Kidney (tissue), 14 donors: ENCODE results near the gene CHD5. TPM values are rescaled to one million over a fixed set of nuclear protein-coding genes. Genes with fewer than 3 reads are reported as not detected.

Experiments used
- DNase-seq, 5 donors: peaks; one replicate each; pipeline ENCODE4 v3.0.0-alpha.2; 2013 to 2020
- FAIRE-seq: peaks from 2 replicates; lab custom pipeline; 2012; peaks lifted over from hg19 to GRCh38; lab: Jason Lieb, UNC
- H3K27ac ChIP-seq, 2 donors: one replicate each; pipeline ENCODE4 v1.7.0; 2013; ENCODE audit warnings: low read depth in 2 of 2, low read length in 2 of 2, inconsistent platforms in 1 of 2
- H3K27me3 ChIP-seq: one replicate; pipeline ENCODE4 v1.7.1; 2013; ENCODE audit warnings: low read length, inconsistent platforms; ENCODE audit not compliant: control insufficient read depth, insufficient read depth
- H3K36me3 ChIP-seq, 3 donors: one replicate each; pipeline versions ENCODE4 v1.7.0 to v1.7.1; 2013; ENCODE audit warnings: low read length in 3 of 3, control low read depth in 1 of 3, inconsistent platforms in 1 of 3; ENCODE audit not compliant: insufficient read depth in 3 of 3, control insufficient read depth in 2 of 3
- H3K4me1 ChIP-seq, 3 donors: one replicate each; pipeline versions ENCODE4 v1.7.0 to v1.7.1; 2013; ENCODE audit warnings: low read length in 3 of 3, inconsistent platforms in 1 of 3, low read depth in 1 of 3; ENCODE audit not compliant: control insufficient read depth in 2 of 3, insufficient read depth in 2 of 3
- H3K4me3 ChIP-seq, 3 donors: one replicate each; pipeline versions ENCODE4 v1.7.0 to v1.8.1; 2013; ENCODE audit warnings: low read length in 3 of 3, control low read depth in 1 of 3, inconsistent platforms in 1 of 3
- H3K9ac ChIP-seq, 3 donors: one replicate each; pipeline versions ENCODE4 v1.7.0 to v1.7.1; 2013; ENCODE audit warnings: low read length in 3 of 3, control low read depth in 1 of 3, inconsistent platforms in 1 of 3
- H3K9me3 ChIP-seq, 3 donors: one replicate each; pipeline versions ENCODE4 v1.7.0 to v1.7.1; 2013; ENCODE audit warnings: low read length in 3 of 3, control low read depth in 1 of 3, inconsistent platforms in 1 of 3; ENCODE audit not compliant: control insufficient read depth in 2 of 3, insufficient read depth in 1 of 3
- CTCF ChIP-seq: IDR thresholded peaks from 3 replicates; pipeline ENCODE4 v1.5.1; 2012; ENCODE audit warnings: mild to moderate bottlenecking, moderate library complexity, borderline replicate concordance; ENCODE audit not compliant: insufficient read depth; ENCODE audit errors: extremely low read depth
- intact Hi-C: fragments of 100-400 bp; cut with DNase I; formaldehyde crosslinking; loops from one replicate; pipeline ENCODE4 v1.11.1; 2022
- polyA plus RNA-seq: library from polyadenylated mRNA; stranded (reverse); fragments of 350-450 nt; fragmentation: Illumina TruSeq; extraction: RNeasy Lipid Tissue Mini Kit (QIAGEN cat#74804); gene quantifications from one replicate; pipeline ENCODE4 v1.2.3, GENCODE V29; 2014; ENCODE audit warnings: low read depth, low replicate concordance; ENCODE audit not compliant: insufficient read depth
- total RNA-seq: library from RNA; stranded (reverse); fragmentation: NEBNext Ultra II Directional; extraction: Animal tissue kit (Norgen Biotek cat#: 25700); gene quantifications from one replicate; pipeline ENCODE4 v1.2.1, GENCODE V29; 2021
- donor health status: control.
- donor health status: control.
- donor health status: control.
- donor health status: control.
- donor health status: control.
- donor health status: DM: yes; HTN: yes; CAD: no.
- donor health status: Normal renal cell carcinoma (clear cell type).

CHD5 gene
- total and polyA plus RNA-seq, 2 donors from 2014 or later = 0.54 to 0.85 TPM

GRCh38 chr1:6197746-6198427, 17.8 kb upstream of the CHD5 start:
- FAIRE-seq (no peak), DNase-seq (peak in 1 of 5 donors; percentile 1)
- no peak overlapping the region for H3K27ac ChIP-seq
- peaks cover 0 to 14% (median 10%) of the 10 kb centered on the region in 3 donors for H3K4me1 ChIP-seq
- peaks cover 2 to 21% (median 3%) of the 10 kb centered on the region in 3 donors for H3K36me3 ChIP-seq
- no peaks in the 10 kb centered on the region for H3K9me3 ChIP-seq
- intact Hi-C loops = no loop called here
- peak overlapping the region; percentile 90 to 95 (median 91) for H3K4me3 ChIP-seq
- H3K27me3 ChIP-seq = no peaks in the 10 kb centered on the region
- TF ChIP-seq CTCF = no peak
- peak overlapping the region; percentile 12 to 92 (median 74) for H3K9ac ChIP-seq

GRCh38 chr1:6191968-6192367, 11.8 kb upstream of the CHD5 start:
- TF ChIP-seq CTCF = no peak
- FAIRE-seq = no peak
- DNase-seq = peak in 1 of 5 donors; percentile 24
- Histone ChIP-seq H3K4me3 (no peak overlapping the region), H3K36me3 (peaks cover 2 to 45% (median 9%) of the 10 kb centered on the region in 3 donors), H3K9me3 (no peaks in the 10 kb centered on the region), H3K4me1 (no peaks in the 10 kb centered on the region), H3K27ac (no peak overlapping the region), H3K9ac (no peak overlapping the region), H3K27me3 (no peaks in the 10 kb centered on the region)
- intact Hi-C loops = no loop called here

GRCh38 chr1:6188466-6188865, 8.3 kb upstream of the CHD5 start:
- Histone ChIP-seq H3K4me1 (no peaks in the 10 kb centered on the region), H3K4me3 (no peak overlapping the region), H3K27me3 (no peaks in the 10 kb centered on the region), H3K9me3 (no peaks in the 10 kb centered on the region), H3K9ac (no peak overlapping the region), H3K36me3 (peaks cover 0 to 33% (median 9%) of the 10 kb centered on the region in 3 donors), H3K27ac (no peak overlapping the region)
- no peak for DNase-seq
- intact Hi-C loops = no loop called here
- TF ChIP-seq CTCF = no peak
- no peak for FAIRE-seq
